Limb (tissue), 2 donors: ENCODE measurements around the gene PIGR.

Experiments
- DNase-seq, 2 donors: peaks; one replicate each; pipeline ENCODE4 v3.0.0-alpha.2; 2016; ENCODE audit errors: extremely low spot score in 2 of 2

Gene PIGR

GRCh38 chr1:206892351-206892984 is 53.8 kb downstream of the PIGR start:
- DNase-seq = no peak

- no peak for DNase-seq
Measured at GRCh38 chr1:206891412-206891811, 54.9 kb downstream of the PIGR start.

- no peak for DNase-seq
Measured at GRCh38 chr1:206890125-206891060, 55.9 kb downstream of the PIGR start.

GRCh38 chr1:206887701-206888100 is 58.6 kb downstream of the PIGR start:
- DNase-seq = no peak

GRCh38 chr1:206886831-206887230 is 59.4 kb downstream of the PIGR start:
- DNase-seq = no peak

GRCh38 chr1:206885341-206886060 is 60.8 kb downstream of the PIGR start:
- DNase-seq = no peak

- DNase-seq = no peak
Measured at GRCh38 chr1:206883876-206884275, 62.4 kb downstream of the PIGR start.

- DNase-seq = no peak
Measured at GRCh38 chr1:206883160-206883559, 63.1 kb downstream of the PIGR start.

- DNase-seq = no peak
Measured at GRCh38 chr1:206882555-206882954, 63.7 kb downstream of the PIGR start.

- no peak for DNase-seq
Measured at GRCh38 chr1:206880314-206880713, 66.0 kb downstream of the PIGR start.
